ENCODE results near the gene MCF2L. TPM values are rescaled to one million over a fixed set of nuclear protein-coding genes. Genes with fewer than 3 reads are reported as not detected.

The MCF2L gene
- total and polyA plus RNA-seq, 10 of the 15 experiments (the other 5 are each of a cell fraction or from before 2014, with no cell fraction given) = 0.06 to 1.1 (median 0.21) TPM; not detected in 2

GRCh38 chr13:113000575-113000974, 31.6 kb downstream of the MCF2L start:
- intact Hi-C loops (cut with micrococcal nuclease; ENCODE audit: unreplicated experiment) = no loop called here
- no peak overlapping the region for H3K9ac ChIP-seq (ENCODE audit: control insufficient read depth, insufficient read depth, low read length)
- ChIA-PET SMC1A (ENCODE audit: uncharacterized antibody, unreplicated experiment) (no interaction called here), POLR2A (no interaction called here), RAD21 (ENCODE audit: unreplicated experiment) (no interaction called here), CTCF (no interaction called here)
- H3K9me3 ChIP-seq (replicated peaks; ENCODE audit: control insufficient read depth, insufficient read depth, low read length) = no peaks in the 10 kb centered on the region; the same call in 2 of the 3 replicates
- H3K79me2 ChIP-seq (ENCODE audit: control insufficient read depth, insufficient read depth, low read length) = no peaks in the 10 kb centered on the region
- no peak overlapping the region for H3K27ac ChIP-seq (ENCODE audit: control insufficient read depth, insufficient read depth)
- in situ Hi-C loops (cut with MboI) = no loop called here
- no peaks in the 10 kb centered on the region for H4K20me1 ChIP-seq (ENCODE audit: control insufficient read depth, insufficient read depth)
- no peak overlapping the region for H3K4me2 ChIP-seq (ENCODE audit: control insufficient read depth, insufficient read depth)
- no peak overlapping the region for H2AFZ ChIP-seq (ENCODE audit: control insufficient read depth, low read depth, low read length)
- no peaks in the 10 kb centered on the region for H3K27me3 ChIP-seq (replicated peaks in 1 of 2; ENCODE audit: control insufficient read depth in 2 of 2, insufficient read depth in 2 of 2, low read length in 1 of 2)
- H3K36me3 ChIP-seq (ENCODE audit: control insufficient read depth in 2 of 2, insufficient read depth in 2 of 2, low read length in 1 of 2) = no peaks in the 10 kb centered on the region
- no peak overlapping the region for H3K4me3 ChIP-seq
- BruUV-seq (replicated peaks) = no TSS peak
- WGBS (ENCODE audit: insufficient coverage, insufficient replicate concordance, low lambda C conversion rate, missing lambda C conversion rate) = 32% methylated on average over 14 of the region's 14 CpGs
- H3K4me1 ChIP-seq (ENCODE audit: control insufficient read depth, insufficient read depth, low read length) = no peaks in the 10 kb centered on the region
- DNase-seq (ENCODE audit: low read depth, low spot score) (no peak), ATAC-seq (no peak), FAIRE-seq (no peak)
- TF ChIP-seq FOXK2 (IDR thresholded peaks at IDR 0.05) = no peak
- TF ChIP-seq WRNIP1 (IDR thresholded peaks at IDR 0.05; ENCODE audit: borderline replicate concordance, low read depth, low read length) = no peak
- no peak for TF ChIP-seq MEF2B (IDR thresholded peaks at IDR 0.05; ENCODE audit: partially characterized antibody, poor library complexity, severe bottlenecking)
- no peak for TF ChIP-seq POU2F2 (IDR thresholded peaks at IDR 0.05; ENCODE audit: borderline replicate concordance, low read depth, low read length)
- TF ChIP-seq NFYB (IDR thresholded peaks at IDR 0.05; ENCODE audit: insufficient read depth, low read depth, low read length) = no peak
- no peak for TF ChIP-seq REST (IDR thresholded peaks at IDR 0.05; ENCODE audit: low read depth, low read length)
- TF ChIP-seq CTCF (IDR thresholded peaks at IDR 0.05 in 2 of 3, conservative IDR thresholded peaks at IDR 0.05 in 1 of 3; ENCODE audit: control insufficient read depth in 2 of 3, extremely low read depth in 1 of 3, insufficient read depth in 1 of 3, low read depth in 3 of 3, low read length in 3 of 3) = no peak
- no peak for TF ChIP-seq PRDM15 (CRISPR knock-in tag; IDR thresholded peaks at IDR 0.05)
- TF ChIP-seq NRF1 (conservative IDR thresholded peaks at IDR 0.05; ENCODE audit: low read depth, low read length) = no peak
- TF ChIP-seq JUND (IDR thresholded peaks at IDR 0.05; ENCODE audit: low read depth, low read length) = no peak
- TF ChIP-seq NR2C2 (IDR thresholded peaks at IDR 0.05; ENCODE audit: borderline replicate concordance, control insufficient read depth, insufficient read length, low read depth) = no peak
- no peak for TF ChIP-seq SUZ12 (IDR thresholded peaks at IDR 0.05; ENCODE audit: unreplicated experiment)
- no peak for TF ChIP-seq STAT1 (conservative IDR thresholded peaks at IDR 0.05)
- no peak for TF ChIP-seq PML (IDR thresholded peaks at IDR 0.05; ENCODE audit: low read length)
- no peak for TF ChIP-seq IKZF1 (conservative IDR thresholded peaks at IDR 0.05)
- no peak for TF ChIP-seq BRCA1 (IDR thresholded peaks at IDR 0.05; ENCODE audit: low read depth, low read length)
- TF ChIP-seq SPI1 (IDR thresholded peaks at IDR 0.05; ENCODE audit: borderline replicate concordance, insufficient read depth, low read depth, low read length) = no peak
